GM23248 (cell line): ENCODE results near the gene TLX1. TPM values are rescaled to one million over a fixed set of nuclear protein-coding genes. Genes with fewer than 3 reads are reported as not detected.

Experiments
- DNase-seq: peaks from one replicate; pipeline ENCODE4 v3.0.0-alpha.2; 2015
- H2AFZ ChIP-seq: fragments of 200-600 bp; sonication (generic); 2 replicates; pipeline ENCODE4 v1.6.1; 2016; ENCODE audit warnings: antibody characterized with exemption
- H3F3A ChIP-seq: fragments of 200-600 bp; sonication (generic); 2 replicates; pipeline ENCODE4 v1.6.1; 2016; ENCODE audit warnings: mild to moderate bottlenecking, antibody characterized with exemption, mixed run types; ENCODE audit not compliant: insufficient read depth
- H3K27ac ChIP-seq: fragments of 200-600 bp; sonication (generic); 2 replicates; pipeline ENCODE4 v1.5.1; 2016; ENCODE audit warnings: mild to moderate bottlenecking
- H3K27me3 ChIP-seq: fragments of 200-600 bp; sonication (generic); replicated peaks from 2 replicates; pipeline ENCODE4 v1.6.1; 2016; ENCODE audit warnings: mild to moderate bottlenecking; ENCODE audit not compliant: insufficient read depth
- H3K36me3 ChIP-seq: fragments of 200-600 bp; sonication (generic); 2 replicates; pipeline ENCODE4 v1.6.1; 2016; ENCODE audit warnings: low read depth, mild to moderate bottlenecking
- H3K4me1 ChIP-seq: fragments of 200-600 bp; sonication (generic); 2 replicates; pipeline ENCODE4 v1.6.1; 2016; ENCODE audit warnings: mild to moderate bottlenecking; ENCODE audit not compliant: insufficient read depth
- H3K4me2 ChIP-seq: fragments of 200-600 bp; sonication (generic); one replicate; pipeline ENCODE4 v1.6.1; 2016; ENCODE audit warnings: mild to moderate bottlenecking; ENCODE audit not compliant: unreplicated experiment
- H3K4me3 ChIP-seq: fragments of 200-600 bp; sonication (generic); 2 replicates; pipeline ENCODE4 v1.5.1; 2016; ENCODE audit warnings: mild to moderate bottlenecking
- H3K79me2 ChIP-seq: fragments of 200-600 bp; sonication (generic); 2 replicates; pipeline ENCODE4 v1.6.1; 2016; ENCODE audit warnings: mild to moderate bottlenecking; ENCODE audit not compliant: insufficient read depth
- H3K9ac ChIP-seq: fragments of 200-600 bp; sonication (generic); 2 replicates; pipeline ENCODE4 v1.6.1; 2016; ENCODE audit warnings: mild to moderate bottlenecking
- H3K9me2 ChIP-seq: fragments of 200-600 bp; sonication (generic); 2 replicates; pipeline ENCODE4 v1.6.1; 2016; ENCODE audit warnings: mixed run types, mild to moderate bottlenecking, moderate library complexity; ENCODE audit not compliant: insufficient read depth
- H3K9me3 ChIP-seq: fragments of 200-600 bp; sonication (generic); one replicate; pipeline ENCODE4 v1.6.1; 2017; ENCODE audit warnings: low read depth
- H4K20me1 ChIP-seq: fragments of 200-600 bp; sonication (generic); 2 replicates; pipeline ENCODE4 v1.6.0; 2016; ENCODE audit not compliant: insufficient read depth
- EZH2 ChIP-seq: fragments of 200-600 bp; sonication (generic); IDR thresholded peaks from 2 replicates; pipeline ENCODE4 v1.6.1; 2018; ENCODE audit warnings: antibody characterized with exemption, mild to moderate bottlenecking; ENCODE audit not compliant: insufficient read depth, poor library complexity, severe bottlenecking
- EZH2phosphoT487 ChIP-seq: fragments of 200-600 bp; sonication (generic); IDR thresholded peaks from 2 replicates; pipeline ENCODE4 v1.6.1; 2018; ENCODE audit warnings: antibody characterized with exemption, moderate library complexity, mild to moderate bottlenecking, low read depth; ENCODE audit not compliant: insufficient read depth
- WGBS, 2 experiments: methylation state at CpG; one replicate each; pipeline ENCODE4 v1.1.6; 2015 to 2017; ENCODE audit warnings: low lambda C conversion rate in 2 of 2, low coverage in 1 of 2; ENCODE audit errors: missing lambda C conversion rate in 2 of 2; 5-methylcytosine and 5-hydroxymethylcytosine counted together
- in situ Hi-C: fragments of 300-500 bp; cut with MboI; formaldehyde crosslinking; loops from 2 replicates; pipeline ENCODE4 v1.15.0; 2020
- polyA plus RNA-seq: library from polyadenylated mRNA; unstranded; fragments of >200 nt; fragmentation: Nextera tagmentation; extraction: Ambion mirVana; gene quantifications from 2 replicates; pipeline ENCODE4 v1.2.1, GENCODE V29; 2016
- total RNA-seq: library from RNA; depleted of rRNA; stranded (reverse); fragments of >200 nt; shearing (Covaris generic); gene quantifications from 2 replicates; pipeline ENCODE4 v1.2.3, GENCODE V29; 2014

TLX1 gene
- total and polyA plus RNA-seq, 2 experiments from 2014 or later, result not detected

DNA sequence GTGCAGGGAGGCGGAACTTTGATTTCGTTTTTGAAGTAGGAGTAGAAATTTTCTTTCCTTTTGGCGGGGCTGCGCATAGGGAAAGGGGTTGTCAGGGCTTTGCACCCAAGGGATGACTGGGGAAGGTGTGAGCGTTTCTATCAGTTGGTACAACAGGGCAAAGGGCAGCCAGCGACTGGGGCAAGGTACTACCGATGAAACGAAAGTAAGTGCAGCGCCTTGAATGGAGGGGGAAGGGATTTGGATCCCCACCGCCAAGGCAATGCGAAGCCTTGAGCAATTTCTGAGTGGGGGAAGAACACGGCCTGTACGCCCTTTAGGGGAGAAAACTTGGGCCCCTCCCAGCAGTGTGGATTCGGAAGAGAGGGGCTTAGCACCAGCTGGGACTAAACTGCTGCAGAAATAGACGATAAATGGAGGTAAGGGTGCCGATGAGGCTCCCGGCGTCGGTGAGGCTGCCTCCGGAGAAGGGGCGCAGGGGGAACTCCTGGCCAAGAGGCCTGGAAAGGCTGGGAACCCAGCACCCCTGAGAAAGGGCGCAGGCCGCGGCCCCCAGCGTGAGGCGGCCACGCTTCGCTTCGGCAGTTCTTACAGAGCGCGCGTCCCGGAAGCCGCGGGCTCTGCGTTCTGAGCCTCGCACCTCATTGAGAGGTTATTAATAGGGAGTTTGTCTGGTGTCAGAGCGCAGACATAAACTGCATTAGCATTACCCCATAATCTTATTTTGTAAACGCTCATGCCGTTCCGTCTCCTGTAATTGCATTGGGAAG, 10.0 kb upstream of the TLX1 start:
- Histone ChIP-seq H3K4me2 (peak overlapping the region; percentile 69), H3K9me2 (no peaks in the 10 kb centered on the region), H2AFZ (peak overlapping the region; percentile 76), H3K4me3 (peak overlapping the region; percentile 67), H3K79me2 (no peaks in the 10 kb centered on the region), H3K9me3 (no peaks in the 10 kb centered on the region), H4K20me1 (no peaks in the 10 kb centered on the region), H3K27ac (no peak overlapping the region), H3K4me1 (no peaks in the 10 kb centered on the region), H3K27me3 (peaks cover 79% of the 10 kb centered on the region), H3K36me3 (no peaks in the 10 kb centered on the region), H3K9ac (no peak overlapping the region), H3F3A (no peaks in the 10 kb centered on the region)
- 14 to 17% methylated on average over 41 of the region's 41 CpGs for WGBS, 2 experiments
- peak; percentile 49 for DNase-seq
- TF ChIP-seq EZH2 (no peak), EZH2phosphoT487 (no peak)
- in situ Hi-C loops, result no loop called here

- H3K27ac ChIP-seq, result no peak overlapping the region
- no peaks in the 10 kb centered on the region for H3F3A ChIP-seq
- no peaks in the 10 kb centered on the region for H3K36me3 ChIP-seq
- peak overlapping the region; percentile 67 for H3K4me3 ChIP-seq
- in situ Hi-C loops, result no loop called here
- peak overlapping the region; percentile 69 for H3K4me2 ChIP-seq
- H4K20me1 ChIP-seq, result no peaks in the 10 kb centered on the region
- no peak for TF ChIP-seq EZH2phosphoT487
- TF ChIP-seq EZH2, result peak; percentile 23
- peak overlapping the region; percentile 76 for H2AFZ ChIP-seq
- H3K27me3 ChIP-seq, result peaks cover 79% of the 10 kb centered on the region
- no peaks in the 10 kb centered on the region for H3K9me3 ChIP-seq
- no peaks in the 10 kb centered on the region for H3K9me2 ChIP-seq
- no peak overlapping the region for H3K9ac ChIP-seq
- H3K79me2 ChIP-seq, result no peaks in the 10 kb centered on the region
- no peaks in the 10 kb centered on the region for H3K4me1 ChIP-seq
- no peak for DNase-seq
- 9% methylated on average over 15 of the region's 15 CpGs for WGBS, 2 experiments
Observed at GRCh38 chr10:101121654-101122031, 9.5 kb upstream of the TLX1 start.

GRCh38 chr10:101122270-101123084, 8.6 kb upstream of the TLX1 start:
- no peak overlapping the region for H3K9ac ChIP-seq
- no peaks in the 10 kb centered on the region for H3K9me2 ChIP-seq
- H3K9me3 ChIP-seq, result no peaks in the 10 kb centered on the region
- H3F3A ChIP-seq, result no peaks in the 10 kb centered on the region
- H2AFZ ChIP-seq, result no peak overlapping the region
- DNase-seq, result no peak
- no peaks in the 10 kb centered on the region for H3K79me2 ChIP-seq
- TF ChIP-seq EZH2phosphoT487 (no peak; the same call in 1 of the 2 replicates), EZH2 (peak; percentile 33)
- in situ Hi-C loops, result no loop called here
- H3K4me3 ChIP-seq, result no peak overlapping the region
- no peak overlapping the region for H3K4me2 ChIP-seq
- H4K20me1 ChIP-seq, result no peaks in the 10 kb centered on the region
- peaks cover 81% of the 10 kb centered on the region for H3K27me3 ChIP-seq
- WGBS, 2 experiments, result 29 to 37% methylated on average over 16 of the region's 16 CpGs
- H3K4me1 ChIP-seq, result no peaks in the 10 kb centered on the region
- no peaks in the 10 kb centered on the region for H3K36me3 ChIP-seq
- H3K27ac ChIP-seq, result no peak overlapping the region

GRCh38 chr10:101123085-101123814, 7.8 kb upstream of the TLX1 start:
- Histone ChIP-seq H3F3A (no peaks in the 10 kb centered on the region), H3K9ac (no peak overlapping the region), H3K27me3 (peaks cover 86% of the 10 kb centered on the region), H3K4me2 (no peak overlapping the region), H3K9me3 (no peaks in the 10 kb centered on the region), H3K36me3 (no peaks in the 10 kb centered on the region), H3K4me1 (no peaks in the 10 kb centered on the region), H3K9me2 (no peaks in the 10 kb centered on the region), H3K79me2 (no peaks in the 10 kb centered on the region), H3K27ac (no peak overlapping the region), H4K20me1 (no peaks in the 10 kb centered on the region), H3K4me3 (no peak overlapping the region), H2AFZ (no peak overlapping the region)
- WGBS, 2 experiments, result 2 to 3% methylated on average over 47 to 52 of the region's 58 CpGs
- in situ Hi-C loops, result no loop called here
- peak; percentile 77 for TF ChIP-seq EZH2phosphoT487
- TF ChIP-seq EZH2, result peak; percentile 88
- peak; percentile 16 for DNase-seq
